ENCODE measurements around the gene FN3K.

DNA sequence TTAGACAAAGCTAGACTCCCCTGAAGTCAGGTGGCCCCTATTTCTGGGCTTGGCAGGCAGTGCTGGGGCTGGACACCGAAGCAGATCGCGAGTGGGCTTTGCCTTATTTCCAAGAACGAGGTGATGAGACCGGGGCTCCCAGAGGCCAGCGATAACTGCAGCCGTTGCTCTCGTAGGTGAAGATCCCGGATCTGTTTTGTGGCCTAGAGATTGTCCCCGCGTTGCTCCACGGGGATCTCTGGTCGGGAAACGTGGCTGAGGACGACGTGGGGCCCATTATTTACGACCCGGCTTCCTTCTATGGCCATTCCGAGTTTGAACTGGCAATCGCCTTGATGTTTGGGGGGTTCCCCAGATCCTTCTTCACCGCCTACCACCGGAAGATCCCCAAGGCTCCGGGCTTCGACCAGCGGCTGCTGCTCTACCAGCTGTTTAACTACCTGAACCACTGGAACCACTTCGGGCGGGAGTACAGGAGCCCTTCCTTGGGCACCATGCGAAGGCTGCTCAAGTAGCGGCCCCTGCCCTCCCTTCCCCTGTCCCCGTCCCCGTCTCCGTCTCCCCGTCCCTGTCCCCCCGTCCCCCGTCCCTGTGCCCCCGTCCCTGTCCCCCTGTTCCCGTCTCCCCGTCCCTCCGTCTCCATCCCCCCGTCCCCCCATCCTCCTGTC is 15.0 kb downstream of the FN3K start:
- TF ChIP-seq, protein P1, sequence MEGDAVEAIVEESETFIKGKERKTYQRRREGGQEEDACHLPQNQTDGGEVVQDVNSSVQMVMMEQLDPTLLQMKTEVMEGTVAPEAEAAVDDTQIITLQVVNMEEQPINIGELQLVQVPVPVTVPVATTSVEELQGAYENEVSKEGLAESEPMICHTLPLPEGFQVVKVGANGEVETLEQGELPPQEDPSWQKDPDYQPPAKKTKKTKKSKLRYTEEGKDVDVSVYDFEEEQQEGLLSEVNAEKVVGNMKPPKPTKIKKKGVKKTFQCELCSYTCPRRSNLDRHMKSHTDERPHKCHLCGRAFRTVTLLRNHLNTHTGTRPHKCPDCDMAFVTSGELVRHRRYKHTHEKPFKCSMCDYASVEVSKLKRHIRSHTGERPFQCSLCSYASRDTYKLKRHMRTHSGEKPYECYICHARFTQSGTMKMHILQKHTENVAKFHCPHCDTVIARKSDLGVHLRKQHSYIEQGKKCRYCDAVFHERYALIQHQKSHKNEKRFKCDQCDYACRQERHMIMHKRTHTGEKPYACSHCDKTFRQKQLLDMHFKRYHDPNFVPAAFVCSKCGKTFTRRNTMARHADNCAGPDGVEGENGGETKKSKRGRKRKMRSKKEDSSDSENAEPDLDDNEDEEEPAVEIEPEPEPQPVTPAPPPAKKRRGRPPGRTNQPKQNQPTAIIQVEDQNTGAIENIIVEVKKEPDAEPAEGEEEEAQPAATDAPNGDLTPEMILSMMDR (conservative IDR thresholded peaks at IDR 0.05; ENCODE audit: low read depth, low read length), result no peak
- TF ChIP-seq CHD1 (IDR thresholded peaks at IDR 0.05; ENCODE audit: low read depth, low read length) (no peak), RAD21 (IDR thresholded peaks at IDR 0.05; ENCODE audit: low read length) (no peak), POLR2A (IDR thresholded peaks at IDR 0.05; ENCODE audit: low read depth, low read length) (no peak), MAZ (IDR thresholded peaks at IDR 0.05; ENCODE audit: borderline replicate concordance, low read depth, low read length) (no peak), FOS (IDR thresholded peaks at IDR 0.05; ENCODE audit: low read depth, low read length) (no peak), MAFK (IDR thresholded peaks at IDR 0.05; ENCODE audit: low read depth, low read length) (no peak), RCOR1 (IDR thresholded peaks at IDR 0.05; ENCODE audit: insufficient replicate concordance, low read length) (no peak), CEBPB (IDR thresholded peaks at IDR 0.05; ENCODE audit: low read depth, low read length) (no peak), SMC3 (IDR thresholded peaks at IDR 0.05; ENCODE audit: low read depth, low read length) (no peak)
